GM12872 (cell line): Measurements from ENCODE around the gene IL1RAPL2.

Experiments used
- CTCF ChIP-seq: IDR thresholded peaks from 3 replicates; pipeline ENCODE4 v1.5.1; 2011; ENCODE audit warnings: low read depth, mild to moderate bottlenecking, low read length, moderate library complexity; ENCODE audit not compliant: insufficient read depth

Gene IL1RAPL2

GRCh38 chrX:105696870-105697269 lies 1130.9 kb downstream of the IL1RAPL2 start:
- TF ChIP-seq CTCF: no peak

DNA sequence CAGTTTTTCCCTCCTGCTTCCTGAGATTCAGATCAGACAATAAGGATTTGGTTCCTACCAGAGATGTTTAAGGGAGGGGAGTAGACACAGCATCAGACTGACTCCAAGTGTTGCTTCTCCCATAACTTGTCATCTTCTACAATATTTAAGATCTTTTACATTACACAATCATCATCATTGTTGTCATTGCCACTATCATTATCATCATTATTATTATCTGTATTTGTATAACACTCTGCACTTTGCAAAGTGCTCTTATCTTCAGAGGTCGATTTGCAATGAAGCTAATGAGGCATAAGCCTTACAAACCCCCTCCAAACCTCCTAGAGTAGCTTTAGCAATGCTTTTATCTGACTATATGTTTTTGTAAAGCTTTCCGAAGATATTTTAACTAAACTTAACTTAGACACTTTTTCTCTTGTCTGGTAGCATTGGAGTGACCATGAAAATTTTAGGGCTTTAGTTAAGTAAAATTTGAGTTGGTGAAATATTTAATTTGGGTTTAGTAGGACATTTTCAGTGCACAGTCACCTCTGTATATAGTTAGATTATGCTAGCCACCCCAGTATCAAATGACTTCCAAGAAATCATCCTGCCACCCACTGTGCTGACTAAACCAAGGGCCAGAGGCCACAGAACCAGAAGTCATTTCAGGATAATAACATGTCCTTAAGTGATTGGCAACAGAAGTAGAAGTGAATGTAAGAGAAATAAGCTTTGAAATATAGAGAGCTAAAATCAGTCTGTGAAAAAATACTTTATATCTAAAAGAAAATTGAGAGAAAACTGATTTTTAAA lies 1132.2 kb downstream of the IL1RAPL2 start:
- TF ChIP-seq CTCF: no peak

GRCh38 chrX:105700331-105700730 lies 1134.3 kb downstream of the IL1RAPL2 start:
- no peak for TF ChIP-seq CTCF

GRCh38 chrX:105701310-105702052 lies 1135.5 kb downstream of the IL1RAPL2 start:
- TF ChIP-seq CTCF: no peak; the same call in 2 of the 3 replicates

- no peak for TF ChIP-seq CTCF
Measured at GRCh38 chrX:105703876-105704275, 1137.9 kb downstream of the IL1RAPL2 start.

GRCh38 chrX:105706041-105706440 lies 1140.0 kb downstream of the IL1RAPL2 start:
- TF ChIP-seq CTCF: no peak

- no peak for TF ChIP-seq CTCF
Measured at GRCh38 chrX:105711805-105712204, 1145.8 kb downstream of the IL1RAPL2 start.
